Liver (tissue), 9 donors: ENCODE measurements around the gene ABCB9. TPM values are rescaled to one million over a fixed set of nuclear protein-coding genes. Genes with fewer than 3 reads are reported as not detected.

Experiments
- DNase-seq: peaks from one replicate; pipeline ENCODE4 v3.0.0-alpha.2; 2017; ENCODE audit warnings: low spot score
- H3K27ac ChIP-seq, 2 donors: one replicate each; pipeline ENCODE4 v1.7.0; 2013; ENCODE audit warnings: inconsistent platforms in 2 of 2, low read length in 2 of 2, control low read depth in 1 of 2, low read depth in 1 of 2, mild to moderate bottlenecking in 1 of 2
- H3K27me3 ChIP-seq, 4 donors: one replicate each; pipeline versions ENCODE4 v1.6.1 to v1.7.0; 2013; ENCODE audit warnings: low read length in 3 of 4, inconsistent platforms in 1 of 4, mild to moderate bottlenecking in 1 of 4, moderate library complexity in 1 of 4; ENCODE audit not compliant: control insufficient read depth in 4 of 4, insufficient read depth in 4 of 4
- H3K36me3 ChIP-seq, 4 donors: one replicate each; pipeline versions ENCODE4 v1.6.1 to v1.7.0; 2013; ENCODE audit warnings: low read length in 3 of 4, mild to moderate bottlenecking in 3 of 4, low read depth in 1 of 4, moderate library complexity in 1 of 4; ENCODE audit not compliant: control insufficient read depth in 4 of 4, insufficient read depth in 3 of 4
- H3K4me1 ChIP-seq, 4 donors: one replicate each; pipeline versions ENCODE4 v1.6.1 to v1.7.0; 2013; ENCODE audit warnings: low read length in 3 of 4, mild to moderate bottlenecking in 3 of 4, moderate library complexity in 1 of 4; ENCODE audit not compliant: control insufficient read depth in 4 of 4, insufficient read depth in 4 of 4
- H3K4me3 ChIP-seq, 3 donors: one replicate each; pipeline versions ENCODE4 v1.6.1 to v1.7.0; 2013; ENCODE audit warnings: low read length in 3 of 3, control low read depth in 1 of 3, low read depth in 1 of 3, mild to moderate bottlenecking in 1 of 3
- H3K9ac ChIP-seq, 2 donors: one replicate each; pipeline ENCODE4 v1.7.0; 2013; ENCODE audit warnings: low read length in 2 of 2, mild to moderate bottlenecking in 2 of 2, moderate library complexity in 2 of 2, control low read depth in 1 of 2, low read depth in 1 of 2
- H3K9me3 ChIP-seq, 4 donors: one replicate each; pipeline versions ENCODE4 v1.6.1 to v1.7.0; 2013; ENCODE audit warnings: low read length in 3 of 4; ENCODE audit not compliant: control insufficient read depth in 4 of 4
- EGR1 ChIP-seq, 2 donors: IDR thresholded peaks; 2 replicates each; pipeline ENCODE4 v1.6.1; 2016 to 2018; ENCODE audit warnings: antibody characterized with exemption in 2 of 2, low read depth in 2 of 2
- FOXA1 ChIP-seq: IDR thresholded peaks from 2 replicates; pipeline ENCODE4 v1.6.1; 2016; ENCODE audit warnings: antibody characterized with exemption
- FOXA2 ChIP-seq: IDR thresholded peaks from 2 replicates; pipeline ENCODE4 v1.6.1; 2016; ENCODE audit warnings: antibody characterized with exemption
- GABPA ChIP-seq, 2 donors: IDR thresholded peaks in 1 of 2; conservative IDR thresholded peaks in 1 of 2; 2 replicates each; pipeline ENCODE4 v1.6.1; 2016; ENCODE audit warnings: antibody characterized with exemption in 2 of 2, mild to moderate bottlenecking in 1 of 2, moderate library complexity in 1 of 2
- HNF4A ChIP-seq, 2 donors: conservative IDR thresholded peaks; 2 replicates each; pipeline ENCODE4 v1.6.1; 2016; ENCODE audit warnings: antibody characterized with exemption in 2 of 2, mild to moderate bottlenecking in 2 of 2
- HNF4G ChIP-seq: IDR thresholded peaks from 2 replicates; pipeline ENCODE4 v1.6.1; 2016; ENCODE audit warnings: antibody characterized with exemption
- JUND ChIP-seq, 2 donors: IDR thresholded peaks; 2 replicates each; pipeline ENCODE4 v1.6.1; 2016; ENCODE audit warnings: antibody characterized with exemption in 2 of 2
- NR2F2 ChIP-seq: IDR thresholded peaks from 2 replicates; pipeline ENCODE4 v1.6.1; 2016; ENCODE audit warnings: antibody characterized with exemption
- RAD21 ChIP-seq, 2 donors: IDR thresholded peaks; 2 replicates each; pipeline ENCODE4 v1.6.1; 2016; ENCODE audit warnings: antibody characterized with exemption in 2 of 2, mild to moderate bottlenecking in 2 of 2
- RXRA ChIP-seq, 2 donors: IDR thresholded peaks; 2 replicates each; pipeline ENCODE4 v1.6.1; 2017 to 2018; ENCODE audit warnings: antibody characterized with exemption in 2 of 2, mild to moderate bottlenecking in 1 of 2
- SP1 ChIP-seq: IDR thresholded peaks from 2 replicates; pipeline ENCODE4 v1.6.1; 2018; ENCODE audit warnings: antibody characterized with exemption, mild to moderate bottlenecking
- TAF1 ChIP-seq: conservative IDR thresholded peaks from 2 replicates; pipeline ENCODE4 v1.6.1; 2016; ENCODE audit warnings: antibody characterized with exemption, mild to moderate bottlenecking
- YY1 ChIP-seq: IDR thresholded peaks from 2 replicates; pipeline ENCODE4 v1.6.1; 2016; ENCODE audit warnings: antibody characterized with exemption, mild to moderate bottlenecking
- WGBS: extraction: QIAGEN DNeasy Blood & Tissue Kit; methylation state at CpG from one replicate; pipeline ENCODE4 v1.1.7; 2013; 5-methylcytosine and 5-hydroxymethylcytosine counted together
- polyA plus RNA-seq, 2 donors: library from polyadenylated mRNA; stranded (reverse) in 1 of 2; unstranded in 1 of 2; fragments of 200-250 nt in 1 of 2; fragments of >200 nt in 1 of 2; fragmentation: Nextera tagmentation in 1 of 2; extraction: Ambion mirVana in 1 of 2; gene quantifications; one replicate each; pipeline versions ENCODE4 v1.2.1 to v1.2.3, GENCODE V29; 2013 to 2015
- total RNA-seq, 2 donors: library from RNA; depleted of rRNA; stranded (reverse); fragments of >200 nt; gene quantifications; one replicate each; pipeline ENCODE4 v1.2.3, GENCODE V29; 2014
- TF ChIP-seq, protein P1 (sequence below): fragments of 150-350 bp; IDR thresholded peaks from 2 replicates; pipeline ENCODE4 v1.5.1; 2017; ENCODE audit warnings: improper control_type of control experiment, low read depth, low read length; ENCODE audit not compliant: missing input control
- TF ChIP-seq, protein P2 (sequence below): IDR thresholded peaks from 2 replicates; pipeline ENCODE4 v1.6.1; 2016; ENCODE audit warnings: antibody characterized with exemption
- TF ChIP-seq, protein P3 (sequence below): IDR thresholded peaks from 2 replicates; pipeline ENCODE4 v1.6.1; 2016; ENCODE audit warnings: antibody characterized with exemption
- TF ChIP-seq, protein P4 (sequence below): IDR thresholded peaks from 2 replicates; pipeline ENCODE4 v1.6.1; 2016; ENCODE audit warnings: antibody characterized with exemption, mild to moderate bottlenecking
- donor health status: healthy.
- donor health status: healthy.
- donor health status: healthy.
- donor health status: healthy.
- donor health status: healthy.

ABCB9 gene
- total and polyA plus RNA-seq, 4 donors: 0.29 to 3.3 (median 1.3) TPM

DNA sequence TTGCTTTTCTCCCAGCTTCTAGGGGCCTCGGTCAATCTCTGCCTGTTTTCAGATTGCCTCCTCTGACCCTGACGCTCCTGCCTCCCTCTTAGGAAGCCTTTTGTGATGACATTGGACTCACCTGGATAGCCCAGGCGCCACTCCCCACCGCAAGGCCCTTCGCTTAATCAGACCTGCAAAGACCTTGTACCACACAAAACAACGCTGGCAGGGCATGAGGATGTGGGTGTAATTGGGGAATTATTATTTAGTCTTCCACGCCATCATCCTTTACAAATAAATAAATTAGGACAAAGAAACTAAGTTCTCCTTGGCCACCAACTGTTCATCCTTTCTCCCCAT lies 62.6 kb downstream of the ABCB9 start:
- Histone ChIP-seq H3K9me3 (no peaks in the 10 kb centered on the region), H3K9ac (no peak overlapping the region), H3K36me3 (no peaks in the 10 kb centered on the region), H3K4me1 (no peaks in the 10 kb centered on the region), H3K27me3 (no peaks in the 10 kb centered on the region), H3K27ac (no peak overlapping the region), H3K4me3 (no peak overlapping the region)
- WGBS: 79% methylated on average over 7 of the region's 7 CpGs
- no peak for TF ChIP-seq RXRA (IDR thresholded peaks at IDR 0.05)
- no peak for TF ChIP-seq TAF1
- no peak for TF ChIP-seq RAD21 (IDR thresholded peaks at IDR 0.05)
- no peak for TF ChIP-seq SP1
- no peak for TF ChIP-seq FOXA2
- no peak for TF ChIP-seq YY1
- no peak for TF ChIP-seq JUND (IDR thresholded peaks at IDR 0.05)
- DNase-seq: no peak

DNA sequence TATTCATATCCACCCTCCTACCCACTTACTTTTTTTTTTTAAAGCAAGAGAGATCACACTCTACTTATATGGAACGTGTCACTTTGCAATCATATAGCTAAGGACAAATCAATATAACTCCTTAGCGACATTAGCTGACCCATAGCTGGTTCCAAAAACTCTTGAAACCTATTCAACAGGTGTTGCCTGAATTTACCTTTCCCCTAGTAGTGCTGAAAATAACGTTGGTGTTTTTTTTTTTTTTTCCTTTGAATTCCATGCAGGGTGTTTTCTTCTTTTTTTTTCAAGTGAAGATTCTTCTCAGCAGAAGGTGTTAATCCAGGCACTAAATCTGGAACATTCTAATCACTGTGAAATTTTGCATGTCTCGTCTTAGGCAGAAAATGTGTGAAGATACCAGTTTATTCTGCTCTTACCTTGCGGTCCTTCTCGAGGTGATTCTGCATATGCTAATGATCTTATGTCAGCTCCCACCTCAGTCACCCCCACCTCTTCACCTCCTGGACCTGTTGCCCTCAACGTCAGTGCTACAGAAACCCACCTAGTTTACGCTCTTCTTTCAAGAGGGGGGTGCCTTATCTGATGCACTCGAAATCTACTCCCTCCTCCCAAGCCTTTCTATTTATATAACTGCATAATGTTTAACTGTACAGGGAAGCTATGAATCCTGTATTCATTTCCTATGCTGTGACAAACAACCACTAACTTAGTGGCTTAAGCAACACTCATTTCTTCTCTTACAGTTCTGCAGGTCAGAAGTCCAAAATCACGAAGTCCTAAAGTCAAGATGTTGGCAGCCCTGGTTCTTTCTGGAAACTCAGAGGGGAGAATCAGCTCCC lies 63.2 kb downstream of the ABCB9 start:
- 40% methylated on average over 10 of the region's 10 CpGs for WGBS
- no peaks in the 10 kb centered on the region for H3K9me3 ChIP-seq
- H3K36me3 ChIP-seq: no peaks in the 10 kb centered on the region
- H3K27me3 ChIP-seq: no peaks in the 10 kb centered on the region
- H3K4me1 ChIP-seq: no peaks in the 10 kb centered on the region
- H3K27ac ChIP-seq: no peak overlapping the region
- DNase-seq: no peak
- no peak overlapping the region for H3K4me3 ChIP-seq
- TF ChIP-seq, protein P1, sequence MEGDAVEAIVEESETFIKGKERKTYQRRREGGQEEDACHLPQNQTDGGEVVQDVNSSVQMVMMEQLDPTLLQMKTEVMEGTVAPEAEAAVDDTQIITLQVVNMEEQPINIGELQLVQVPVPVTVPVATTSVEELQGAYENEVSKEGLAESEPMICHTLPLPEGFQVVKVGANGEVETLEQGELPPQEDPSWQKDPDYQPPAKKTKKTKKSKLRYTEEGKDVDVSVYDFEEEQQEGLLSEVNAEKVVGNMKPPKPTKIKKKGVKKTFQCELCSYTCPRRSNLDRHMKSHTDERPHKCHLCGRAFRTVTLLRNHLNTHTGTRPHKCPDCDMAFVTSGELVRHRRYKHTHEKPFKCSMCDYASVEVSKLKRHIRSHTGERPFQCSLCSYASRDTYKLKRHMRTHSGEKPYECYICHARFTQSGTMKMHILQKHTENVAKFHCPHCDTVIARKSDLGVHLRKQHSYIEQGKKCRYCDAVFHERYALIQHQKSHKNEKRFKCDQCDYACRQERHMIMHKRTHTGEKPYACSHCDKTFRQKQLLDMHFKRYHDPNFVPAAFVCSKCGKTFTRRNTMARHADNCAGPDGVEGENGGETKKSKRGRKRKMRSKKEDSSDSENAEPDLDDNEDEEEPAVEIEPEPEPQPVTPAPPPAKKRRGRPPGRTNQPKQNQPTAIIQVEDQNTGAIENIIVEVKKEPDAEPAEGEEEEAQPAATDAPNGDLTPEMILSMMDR: no peak
- TF ChIP-seq, protein P2, sequence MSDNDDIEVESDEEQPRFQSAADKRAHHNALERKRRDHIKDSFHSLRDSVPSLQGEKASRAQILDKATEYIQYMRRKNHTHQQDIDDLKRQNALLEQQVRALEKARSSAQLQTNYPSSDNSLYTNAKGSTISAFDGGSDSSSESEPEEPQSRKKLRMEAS: no peak
- H3K9ac ChIP-seq: no peak overlapping the region

DNA sequence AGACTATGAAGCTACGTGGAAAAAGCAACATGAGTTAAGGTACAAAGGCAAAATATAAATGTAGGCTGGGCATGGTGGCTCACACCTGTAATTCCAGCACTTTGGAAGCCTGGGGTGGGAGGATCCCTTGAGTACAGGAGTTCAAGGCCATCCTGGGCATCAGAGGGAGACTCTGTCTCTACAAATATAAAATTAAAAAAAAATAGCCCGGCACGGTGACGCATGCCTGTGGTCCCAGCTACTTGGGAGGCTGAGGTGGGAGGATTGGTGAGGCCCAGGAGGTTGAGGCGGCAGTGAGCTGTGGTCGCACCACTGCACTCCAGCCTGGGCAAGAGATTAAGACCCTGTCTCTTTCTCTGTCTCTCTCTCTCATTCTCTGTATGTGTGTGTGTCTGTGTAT lies 66.4 kb downstream of the ABCB9 start:
- H3K27me3 ChIP-seq: no peaks in the 10 kb centered on the region
- no peak for DNase-seq
- no peak overlapping the region for H3K9ac ChIP-seq
- H3K4me1 ChIP-seq: peaks cover 1 to 4% (median 2%) of the 10 kb centered on the region in 4 donors
- no peaks in the 10 kb centered on the region for H3K9me3 ChIP-seq
- WGBS: 91% methylated on average over 6 of the region's 6 CpGs
- H3K4me3 ChIP-seq: no peak overlapping the region
- H3K36me3 ChIP-seq: no peaks in the 10 kb centered on the region
- H3K27ac ChIP-seq: no peak overlapping the region
- TF ChIP-seq, protein P3, sequence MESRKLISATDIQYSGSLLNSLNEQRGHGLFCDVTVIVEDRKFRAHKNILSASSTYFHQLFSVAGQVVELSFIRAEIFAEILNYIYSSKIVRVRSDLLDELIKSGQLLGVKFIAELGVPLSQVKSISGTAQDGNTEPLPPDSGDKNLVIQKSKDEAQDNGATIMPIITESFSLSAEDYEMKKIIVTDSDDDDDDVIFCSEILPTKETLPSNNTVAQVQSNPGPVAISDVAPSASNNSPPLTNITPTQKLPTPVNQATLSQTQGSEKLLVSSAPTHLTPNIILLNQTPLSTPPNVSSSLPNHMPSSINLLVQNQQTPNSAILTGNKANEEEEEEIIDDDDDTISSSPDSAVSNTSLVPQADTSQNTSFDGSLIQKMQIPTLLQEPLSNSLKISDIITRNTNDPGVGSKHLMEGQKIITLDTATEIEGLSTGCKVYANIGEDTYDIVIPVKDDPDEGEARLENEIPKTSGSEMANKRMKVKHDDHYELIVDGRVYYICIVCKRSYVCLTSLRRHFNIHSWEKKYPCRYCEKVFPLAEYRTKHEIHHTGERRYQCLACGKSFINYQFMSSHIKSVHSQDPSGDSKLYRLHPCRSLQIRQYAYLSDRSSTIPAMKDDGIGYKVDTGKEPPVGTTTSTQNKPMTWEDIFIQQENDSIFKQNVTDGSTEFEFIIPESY: no peak
- TF ChIP-seq RXRA (IDR thresholded peaks at IDR 0.05): no peak
- TF ChIP-seq JUND (IDR thresholded peaks at IDR 0.05): no peak
- TF ChIP-seq NR2F2: no peak
- TF ChIP-seq, protein P1: no peak
- no peak for TF ChIP-seq GABPA (IDR thresholded peaks at IDR 0.05 in 1 of 2, conservative IDR thresholded peaks at IDR 0.05 in 1 of 2)
- TF ChIP-seq SP1: no peak
- TF ChIP-seq, protein P4, sequence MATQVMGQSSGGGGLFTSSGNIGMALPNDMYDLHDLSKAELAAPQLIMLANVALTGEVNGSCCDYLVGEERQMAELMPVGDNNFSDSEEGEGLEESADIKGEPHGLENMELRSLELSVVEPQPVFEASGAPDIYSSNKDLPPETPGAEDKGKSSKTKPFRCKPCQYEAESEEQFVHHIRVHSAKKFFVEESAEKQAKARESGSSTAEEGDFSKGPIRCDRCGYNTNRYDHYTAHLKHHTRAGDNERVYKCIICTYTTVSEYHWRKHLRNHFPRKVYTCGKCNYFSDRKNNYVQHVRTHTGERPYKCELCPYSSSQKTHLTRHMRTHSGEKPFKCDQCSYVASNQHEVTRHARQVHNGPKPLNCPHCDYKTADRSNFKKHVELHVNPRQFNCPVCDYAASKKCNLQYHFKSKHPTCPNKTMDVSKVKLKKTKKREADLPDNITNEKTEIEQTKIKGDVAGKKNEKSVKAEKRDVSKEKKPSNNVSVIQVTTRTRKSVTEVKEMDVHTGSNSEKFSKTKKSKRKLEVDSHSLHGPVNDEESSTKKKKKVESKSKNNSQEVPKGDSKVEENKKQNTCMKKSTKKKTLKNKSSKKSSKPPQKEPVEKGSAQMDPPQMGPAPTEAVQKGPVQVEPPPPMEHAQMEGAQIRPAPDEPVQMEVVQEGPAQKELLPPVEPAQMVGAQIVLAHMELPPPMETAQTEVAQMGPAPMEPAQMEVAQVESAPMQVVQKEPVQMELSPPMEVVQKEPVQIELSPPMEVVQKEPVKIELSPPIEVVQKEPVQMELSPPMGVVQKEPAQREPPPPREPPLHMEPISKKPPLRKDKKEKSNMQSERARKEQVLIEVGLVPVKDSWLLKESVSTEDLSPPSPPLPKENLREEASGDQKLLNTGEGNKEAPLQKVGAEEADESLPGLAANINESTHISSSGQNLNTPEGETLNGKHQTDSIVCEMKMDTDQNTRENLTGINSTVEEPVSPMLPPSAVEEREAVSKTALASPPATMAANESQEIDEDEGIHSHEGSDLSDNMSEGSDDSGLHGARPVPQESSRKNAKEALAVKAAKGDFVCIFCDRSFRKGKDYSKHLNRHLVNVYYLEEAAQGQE: no peak
- TF ChIP-seq HNF4A (conservative IDR thresholded peaks at IDR 0.05): no peak
- TF ChIP-seq TAF1: no peak
- no peak for TF ChIP-seq YY1
- TF ChIP-seq EGR1 (IDR thresholded peaks at IDR 0.05; ENCODE audit: low read depth in 2 of 2): no peak
- TF ChIP-seq FOXA2: no peak
- no peak for TF ChIP-seq HNF4G
- no peak for TF ChIP-seq RAD21 (IDR thresholded peaks at IDR 0.05)
- no peak for TF ChIP-seq FOXA1
- TF ChIP-seq, protein P2: no peak
